RWPE1 (cell line): ENCODE results near the gene ARSG.

Experiments
- CTCF ChIA-PET: fragments of 350-600 bp; sonication (Branson Sonifier 250); formaldehyde crosslinking; extraction: SDS; loops from one replicate; lab custom pipeline; 2021; lab: Yijun Ruan, JAX
- POLR2A ChIA-PET: fragments of 400-600 bp; formaldehyde crosslinking; extraction: SDS; loops from one replicate; lab custom pipeline; 2020; ENCODE audit warnings: antibody characterized with exemption; ENCODE audit not compliant: low non-redundant PET; lab: Yijun Ruan, JAX
- DNase-seq: peaks from one replicate; pipeline ENCODE4 v3.0.0; 2012; ENCODE audit warnings: low spot score
- H3K27ac ChIP-seq: fragments of 450-650 bp; 2 replicates; pipeline ENCODE4 v1.5.1; 2017
- TF ChIP-seq, protein P1 (sequence below): fragments of 450-650 bp; conservative IDR thresholded peaks from 2 replicates; pipeline ENCODE4 v1.5.1; 2017; ENCODE audit warnings: low read depth, mild to moderate bottlenecking

ARSG gene

DNA sequence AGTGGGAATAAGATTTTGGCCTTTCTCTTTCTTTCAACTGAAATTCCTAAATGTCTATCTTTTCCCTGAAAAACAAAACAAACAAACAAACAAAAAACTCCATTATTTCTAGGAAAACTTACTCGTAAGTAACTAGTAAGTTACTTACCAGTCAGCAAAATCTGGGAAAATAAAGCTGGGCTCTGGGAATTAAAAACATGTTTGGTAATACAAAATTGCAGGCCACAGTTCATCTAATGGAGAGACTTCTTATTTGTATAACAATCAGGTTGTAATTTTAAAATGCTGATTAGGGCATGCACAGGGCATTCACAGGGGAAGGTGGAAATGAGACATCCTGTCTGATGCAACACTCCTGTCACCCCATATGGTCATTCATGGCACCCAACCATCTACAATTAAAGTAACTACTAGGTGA lies 169.8 kb downstream of the ARSG start:
- CTCF ChIA-PET: no interaction called here
- TF ChIP-seq, protein P1, sequence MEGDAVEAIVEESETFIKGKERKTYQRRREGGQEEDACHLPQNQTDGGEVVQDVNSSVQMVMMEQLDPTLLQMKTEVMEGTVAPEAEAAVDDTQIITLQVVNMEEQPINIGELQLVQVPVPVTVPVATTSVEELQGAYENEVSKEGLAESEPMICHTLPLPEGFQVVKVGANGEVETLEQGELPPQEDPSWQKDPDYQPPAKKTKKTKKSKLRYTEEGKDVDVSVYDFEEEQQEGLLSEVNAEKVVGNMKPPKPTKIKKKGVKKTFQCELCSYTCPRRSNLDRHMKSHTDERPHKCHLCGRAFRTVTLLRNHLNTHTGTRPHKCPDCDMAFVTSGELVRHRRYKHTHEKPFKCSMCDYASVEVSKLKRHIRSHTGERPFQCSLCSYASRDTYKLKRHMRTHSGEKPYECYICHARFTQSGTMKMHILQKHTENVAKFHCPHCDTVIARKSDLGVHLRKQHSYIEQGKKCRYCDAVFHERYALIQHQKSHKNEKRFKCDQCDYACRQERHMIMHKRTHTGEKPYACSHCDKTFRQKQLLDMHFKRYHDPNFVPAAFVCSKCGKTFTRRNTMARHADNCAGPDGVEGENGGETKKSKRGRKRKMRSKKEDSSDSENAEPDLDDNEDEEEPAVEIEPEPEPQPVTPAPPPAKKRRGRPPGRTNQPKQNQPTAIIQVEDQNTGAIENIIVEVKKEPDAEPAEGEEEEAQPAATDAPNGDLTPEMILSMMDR: no peak
- DNase-seq: no peak
- POLR2A ChIA-PET: no interaction called here
- H3K27ac ChIP-seq: no peak overlapping the region

GRCh38 chr17:68461589-68461988 lies 170.3 kb downstream of the ARSG start:
- POLR2A ChIA-PET: no interaction called here
- CTCF ChIA-PET: no interaction called here
- TF ChIP-seq, protein P1: no peak

GRCh38 chr17:68462381-68463210 lies 171.3 kb downstream of the ARSG start:
- TF ChIP-seq, protein P1: peak; percentile 77
- CTCF ChIA-PET: interaction anchor here (0.6 to 1.0 kb wide), 5 partner anchors 10 to 203 kb away, joined by 3 to 6 read pairs (median 3); no protein-coding TSS in a partner anchor
- peak; percentile 80 for DNase-seq
- H3K27ac ChIP-seq: peak overlapping the region; percentile 51
- POLR2A ChIA-PET: no interaction called here

More at GRCh38 chr17:68461589-68461988, 170.3 kb downstream of the ARSG start:
- no peak overlapping the region for H3K27ac ChIP-seq
- no peak for DNase-seq

DNA sequence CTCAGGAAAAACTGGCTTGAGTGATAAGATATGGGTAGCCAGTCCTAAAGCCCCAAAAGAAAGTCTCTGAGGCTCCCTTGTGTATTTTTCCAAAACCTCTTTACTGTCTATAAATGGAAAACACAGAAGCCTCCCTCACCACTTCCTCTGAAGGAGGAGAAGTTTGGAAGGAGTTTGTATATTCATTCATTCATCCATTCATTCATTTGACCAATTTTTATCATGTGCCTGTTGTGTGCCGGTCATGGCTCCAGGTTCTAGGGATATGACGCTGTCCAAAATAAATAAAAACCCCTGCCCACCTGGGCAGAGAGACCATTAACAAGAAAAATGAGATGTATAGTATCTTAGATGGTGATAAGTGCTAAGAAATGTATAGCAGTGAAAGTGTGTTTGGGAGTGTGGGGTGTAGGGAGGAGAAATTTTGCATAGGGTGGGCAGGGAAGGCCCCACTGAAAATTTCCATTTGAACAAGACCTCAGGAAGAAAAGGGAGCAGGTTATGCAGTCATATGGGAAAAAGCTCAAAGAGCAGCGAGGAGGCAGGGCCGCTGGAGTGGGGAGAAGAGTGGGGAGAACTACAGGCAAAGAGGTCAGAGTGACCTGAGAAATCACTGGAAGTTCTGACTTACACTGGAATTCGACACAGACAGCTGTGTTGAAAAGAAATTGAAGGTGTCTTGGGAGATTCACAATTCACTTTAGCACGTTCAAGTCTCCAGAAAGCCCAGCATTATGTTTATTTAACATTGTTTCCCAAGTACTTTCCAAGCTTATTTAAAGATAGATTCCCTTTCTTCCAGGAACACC lies 172.1 kb downstream of the ARSG start:
- H3K27ac ChIP-seq: no peak overlapping the region
- POLR2A ChIA-PET: no interaction called here
- no peak for DNase-seq
- TF ChIP-seq, protein P1: peak; percentile 32
- CTCF ChIA-PET: interaction anchor here (0.6 to 1.0 kb wide), 2 partner anchors 205 to 297 kb away, joined by 3 read pairs; no protein-coding TSS in a partner anchor

DNA sequence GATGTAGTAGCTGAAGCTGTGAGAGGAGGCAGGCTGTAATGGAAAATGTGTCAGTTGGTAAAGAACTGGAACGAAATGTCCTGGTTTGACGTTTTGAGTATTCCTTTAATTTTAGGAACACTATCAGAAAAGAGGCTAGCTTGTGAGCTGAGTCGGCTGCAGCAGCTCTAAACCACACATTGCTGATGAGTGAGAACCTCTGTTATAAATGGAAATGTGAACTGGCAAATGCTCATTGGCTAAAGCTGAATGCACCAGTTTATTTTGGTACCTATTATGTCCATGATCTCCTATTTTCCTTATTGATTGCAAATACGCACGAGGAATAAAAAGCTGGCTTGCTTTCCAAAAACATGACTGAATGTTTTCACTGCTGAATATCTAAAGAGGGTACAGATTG lies 177.0 kb downstream of the ARSG start:
- no peak for DNase-seq
- no peak overlapping the region for H3K27ac ChIP-seq
- CTCF ChIA-PET: no interaction called here
- TF ChIP-seq, protein P1: no peak
- POLR2A ChIA-PET: no interaction called here

- TF ChIP-seq, protein P1: no peak
- POLR2A ChIA-PET: no interaction called here
- DNase-seq: no peak
- CTCF ChIA-PET: no interaction called here
- H3K27ac ChIP-seq: no peak overlapping the region
These were observed 177.5 kb downstream of the ARSG start for GRCh38 chr17:68468788-68469187.
